DND-41 (cell line): Measurements from ENCODE around the gene PLCB4.

ENCODE experiments used
- ATAC-seq: fragments of 200-7000 bp; cut with Tn5 transposase; 3 replicates; pipeline ENCODE4 v1.9.1; 2021; ENCODE audit warnings: low read depth; ENCODE audit not compliant: insufficient read depth
- DNase-seq: peaks from one replicate; pipeline ENCODE4 v3.0.0-alpha.2; 2020
- H2AFZ ChIP-seq: 2 replicates; pipeline ENCODE4 v1.6.0; 2012; ENCODE audit warnings: low read depth, low read length
- H3K27ac ChIP-seq: 2 replicates; pipeline ENCODE4 v1.5.1; 2012; ENCODE audit warnings: low read length, inconsistent platforms
- H3K27me3 ChIP-seq: fragments of 200-600 bp; sonication (generic); 2 replicates; pipeline ENCODE4 v1.6.0; 2012; ENCODE audit warnings: low read length, mild to moderate bottlenecking, inconsistent platforms; ENCODE audit not compliant: insufficient read depth, poor library complexity
- H3K36me3 ChIP-seq: 2 replicates; pipeline ENCODE4 v1.5.1; 2012; ENCODE audit warnings: low read length, inconsistent platforms; ENCODE audit not compliant: insufficient read depth
- H3K4me1 ChIP-seq: 2 replicates; pipeline ENCODE4 v1.5.1; 2012; ENCODE audit warnings: mild to moderate bottlenecking, low read length; ENCODE audit not compliant: insufficient read depth
- H3K4me2 ChIP-seq: 2 replicates; pipeline ENCODE4 v1.6.0; 2012; ENCODE audit warnings: mild to moderate bottlenecking, moderate library complexity, low read length, inconsistent platforms; ENCODE audit not compliant: insufficient read depth
- H3K4me3 ChIP-seq, 2 experiments: fragments of 200-600 bp in 1 of 2; shearing (Covaris generic) in 1 of 2; 2 replicates each; pipeline ENCODE4 v1.5.1; 2012 to 2016; ENCODE audit warnings: inconsistent platforms in 2 of 2, low read length in 2 of 2, mild to moderate bottlenecking in 2 of 2, low read depth in 1 of 2, moderate library complexity in 1 of 2
- H3K79me2 ChIP-seq: 2 replicates; pipeline ENCODE4 v1.6.0; 2012; ENCODE audit warnings: low read length, inconsistent platforms; ENCODE audit not compliant: insufficient read depth
- H3K9ac ChIP-seq: 2 replicates; pipeline ENCODE4 v1.6.0; 2012; ENCODE audit warnings: low read depth, mild to moderate bottlenecking, inconsistent platforms, low read length, moderate library complexity
- H3K9me3 ChIP-seq: 2 replicates; pipeline ENCODE4 v1.5.1; 2012; ENCODE audit warnings: low read length, moderate library complexity, mild to moderate bottlenecking, inconsistent platforms; ENCODE audit not compliant: insufficient read depth, severe bottlenecking
- H4K20me1 ChIP-seq: 2 replicates; pipeline ENCODE4 v1.6.0; 2012; ENCODE audit warnings: low read length; ENCODE audit not compliant: insufficient read depth
- CTCF ChIP-seq: IDR thresholded peaks from 2 replicates; pipeline ENCODE4 v1.5.1; 2012; ENCODE audit warnings: borderline replicate concordance, low read length, moderate library complexity, mild to moderate bottlenecking; ENCODE audit not compliant: poor library complexity, severe bottlenecking; ENCODE audit errors: extremely low read depth
- EZH2 ChIP-seq: IDR thresholded peaks from 3 replicates; pipeline ENCODE4 v1.6.1; 2012; ENCODE audit warnings: borderline replicate concordance, low read depth, mild to moderate bottlenecking, moderate library complexity, low read length, inconsistent platforms; ENCODE audit not compliant: severe bottlenecking

The PLCB4 gene

GRCh38 chr20:9203081-9203447 is 134.2 kb downstream of the PLCB4 start:
- H3K36me3 ChIP-seq, result no peaks in the 10 kb centered on the region
- no peak for TF ChIP-seq EZH2
- TF ChIP-seq CTCF, result no peak
- no peak for ATAC-seq
- H3K9ac ChIP-seq, result no peak overlapping the region
- no peaks in the 10 kb centered on the region for H3K9me3 ChIP-seq
- no peak overlapping the region for H3K4me3 ChIP-seq
- no peaks in the 10 kb centered on the region for H4K20me1 ChIP-seq
- H3K4me2 ChIP-seq, result no peak overlapping the region
- H2AFZ ChIP-seq, result no peak overlapping the region
- H3K27me3 ChIP-seq, result no peaks in the 10 kb centered on the region
- H3K4me1 ChIP-seq, result no peaks in the 10 kb centered on the region
- no peaks in the 10 kb centered on the region for H3K79me2 ChIP-seq
- no peak overlapping the region for H3K27ac ChIP-seq
- DNase-seq, result no peak

- Histone ChIP-seq H3K27ac (no peak overlapping the region), H3K4me1 (no peaks in the 10 kb centered on the region), H3K27me3 (no peaks in the 10 kb centered on the region), H3K4me2 (no peak overlapping the region), H4K20me1 (no peaks in the 10 kb centered on the region), H2AFZ (no peak overlapping the region), H3K36me3 (no peaks in the 10 kb centered on the region), H3K4me3 (no peak overlapping the region), H3K79me2 (no peaks in the 10 kb centered on the region), H3K9me3 (no peaks in the 10 kb centered on the region), H3K9ac (no peak overlapping the region)
- ATAC-seq (no peak), DNase-seq (no peak)
- no peak for TF ChIP-seq EZH2
- no peak for TF ChIP-seq CTCF
Observed at GRCh38 chr20:9204979-9205378, 136.1 kb downstream of the PLCB4 start.

GRCh38 chr20:9206486-9206885 is 137.6 kb downstream of the PLCB4 start:
- Histone ChIP-seq H3K4me1 (no peaks in the 10 kb centered on the region), H3K27ac (no peak overlapping the region), H3K4me3 (no peak overlapping the region), H3K9ac (no peak overlapping the region), H3K27me3 (no peaks in the 10 kb centered on the region), H3K4me2 (no peak overlapping the region), H4K20me1 (no peaks in the 10 kb centered on the region), H3K9me3 (no peaks in the 10 kb centered on the region), H2AFZ (no peak overlapping the region), H3K79me2 (no peaks in the 10 kb centered on the region), H3K36me3 (no peaks in the 10 kb centered on the region)
- TF ChIP-seq EZH2 (no peak), CTCF (no peak)
- ATAC-seq (no peak), DNase-seq (no peak)

- no peak overlapping the region for H3K9ac ChIP-seq
- H2AFZ ChIP-seq, result no peak overlapping the region
- TF ChIP-seq EZH2, result no peak
- TF ChIP-seq CTCF, result no peak
- DNase-seq (no peak), ATAC-seq (no peak)
- H3K4me2 ChIP-seq, result no peak overlapping the region
- no peaks in the 10 kb centered on the region for H3K27me3 ChIP-seq
- no peaks in the 10 kb centered on the region for H3K79me2 ChIP-seq
- no peaks in the 10 kb centered on the region for H3K4me1 ChIP-seq
- H4K20me1 ChIP-seq, result no peaks in the 10 kb centered on the region
- no peak overlapping the region for H3K4me3 ChIP-seq
- H3K9me3 ChIP-seq, result no peaks in the 10 kb centered on the region
- no peak overlapping the region for H3K27ac ChIP-seq
- no peaks in the 10 kb centered on the region for H3K36me3 ChIP-seq
Observed at GRCh38 chr20:9207253-9207652, 138.4 kb downstream of the PLCB4 start.
